HG02884 (cell line): ENCODE results near the gene LCOR.

Experiments
- ATAC-seq: cut with Tn5 transposase; IDR thresholded peaks from one replicate; pipeline ENCODE4 v1.9.1; 2021; ENCODE audit warnings: mild to moderate bottlenecking, moderate library complexity; ENCODE audit not compliant: unreplicated experiment

LCOR gene

GRCh38 chr10:97007417-97007816 lies 175.3 kb downstream of the LCOR start:
- ATAC-seq = no peak

- ATAC-seq = no peak
Measured at GRCh38 chr10:97010695-97011206, 178.7 kb downstream of the LCOR start.

- no peak for ATAC-seq
Measured at GRCh38 chr10:97011397-97011796, 179.3 kb downstream of the LCOR start.

GRCh38 chr10:97012470-97012869 lies 180.4 kb downstream of the LCOR start:
- ATAC-seq = no peak

- ATAC-seq = no peak
Measured at GRCh38 chr10:97013568-97013967, 181.5 kb downstream of the LCOR start.

GRCh38 chr10:97013983-97014382 lies 181.9 kb downstream of the LCOR start:
- ATAC-seq = no peak

GRCh38 chr10:97015240-97015639 lies 183.1 kb downstream of the LCOR start:
- ATAC-seq = no peak

GRCh38 chr10:97016728-97017473 lies 184.8 kb downstream of the LCOR start:
- ATAC-seq = peak; percentile 55

GRCh38 chr10:97017474-97017903 lies 185.4 kb downstream of the LCOR start:
- ATAC-seq = no peak

GRCh38 chr10:97018251-97019212 lies 186.4 kb downstream of the LCOR start:
- no peak for ATAC-seq

GRCh38 chr10:97019213-97019844 lies 187.2 kb downstream of the LCOR start:
- no peak for ATAC-seq

- no peak for ATAC-seq
Measured at GRCh38 chr10:97020452-97021400, 188.6 kb downstream of the LCOR start.

GRCh38 chr10:97022616-97023015 lies 190.5 kb downstream of the LCOR start:
- no peak for ATAC-seq

GRCh38 chr10:97023401-97024167 lies 191.5 kb downstream of the LCOR start:
- ATAC-seq = no peak

GRCh38 chr10:97024168-97025073 lies 192.3 kb downstream of the LCOR start:
- no peak for ATAC-seq

- ATAC-seq = no peak
Measured at GRCh38 chr10:97025613-97026242, 193.6 kb downstream of the LCOR start.

GRCh38 chr10:97028126-97028831 lies 196.2 kb downstream of the LCOR start:
- no peak for ATAC-seq
